ENCODE data around the gene DLL3.

- TF ChIP-seq, protein P1, sequence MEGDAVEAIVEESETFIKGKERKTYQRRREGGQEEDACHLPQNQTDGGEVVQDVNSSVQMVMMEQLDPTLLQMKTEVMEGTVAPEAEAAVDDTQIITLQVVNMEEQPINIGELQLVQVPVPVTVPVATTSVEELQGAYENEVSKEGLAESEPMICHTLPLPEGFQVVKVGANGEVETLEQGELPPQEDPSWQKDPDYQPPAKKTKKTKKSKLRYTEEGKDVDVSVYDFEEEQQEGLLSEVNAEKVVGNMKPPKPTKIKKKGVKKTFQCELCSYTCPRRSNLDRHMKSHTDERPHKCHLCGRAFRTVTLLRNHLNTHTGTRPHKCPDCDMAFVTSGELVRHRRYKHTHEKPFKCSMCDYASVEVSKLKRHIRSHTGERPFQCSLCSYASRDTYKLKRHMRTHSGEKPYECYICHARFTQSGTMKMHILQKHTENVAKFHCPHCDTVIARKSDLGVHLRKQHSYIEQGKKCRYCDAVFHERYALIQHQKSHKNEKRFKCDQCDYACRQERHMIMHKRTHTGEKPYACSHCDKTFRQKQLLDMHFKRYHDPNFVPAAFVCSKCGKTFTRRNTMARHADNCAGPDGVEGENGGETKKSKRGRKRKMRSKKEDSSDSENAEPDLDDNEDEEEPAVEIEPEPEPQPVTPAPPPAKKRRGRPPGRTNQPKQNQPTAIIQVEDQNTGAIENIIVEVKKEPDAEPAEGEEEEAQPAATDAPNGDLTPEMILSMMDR (conservative IDR thresholded peaks at IDR 0.05; ENCODE audit: low read depth in 2 of 2): no peak
- TF ChIP-seq ZNF462 (CRISPR knock-in tag; IDR thresholded peaks at IDR 0.05): no peak
- TF ChIP-seq, protein P2, sequence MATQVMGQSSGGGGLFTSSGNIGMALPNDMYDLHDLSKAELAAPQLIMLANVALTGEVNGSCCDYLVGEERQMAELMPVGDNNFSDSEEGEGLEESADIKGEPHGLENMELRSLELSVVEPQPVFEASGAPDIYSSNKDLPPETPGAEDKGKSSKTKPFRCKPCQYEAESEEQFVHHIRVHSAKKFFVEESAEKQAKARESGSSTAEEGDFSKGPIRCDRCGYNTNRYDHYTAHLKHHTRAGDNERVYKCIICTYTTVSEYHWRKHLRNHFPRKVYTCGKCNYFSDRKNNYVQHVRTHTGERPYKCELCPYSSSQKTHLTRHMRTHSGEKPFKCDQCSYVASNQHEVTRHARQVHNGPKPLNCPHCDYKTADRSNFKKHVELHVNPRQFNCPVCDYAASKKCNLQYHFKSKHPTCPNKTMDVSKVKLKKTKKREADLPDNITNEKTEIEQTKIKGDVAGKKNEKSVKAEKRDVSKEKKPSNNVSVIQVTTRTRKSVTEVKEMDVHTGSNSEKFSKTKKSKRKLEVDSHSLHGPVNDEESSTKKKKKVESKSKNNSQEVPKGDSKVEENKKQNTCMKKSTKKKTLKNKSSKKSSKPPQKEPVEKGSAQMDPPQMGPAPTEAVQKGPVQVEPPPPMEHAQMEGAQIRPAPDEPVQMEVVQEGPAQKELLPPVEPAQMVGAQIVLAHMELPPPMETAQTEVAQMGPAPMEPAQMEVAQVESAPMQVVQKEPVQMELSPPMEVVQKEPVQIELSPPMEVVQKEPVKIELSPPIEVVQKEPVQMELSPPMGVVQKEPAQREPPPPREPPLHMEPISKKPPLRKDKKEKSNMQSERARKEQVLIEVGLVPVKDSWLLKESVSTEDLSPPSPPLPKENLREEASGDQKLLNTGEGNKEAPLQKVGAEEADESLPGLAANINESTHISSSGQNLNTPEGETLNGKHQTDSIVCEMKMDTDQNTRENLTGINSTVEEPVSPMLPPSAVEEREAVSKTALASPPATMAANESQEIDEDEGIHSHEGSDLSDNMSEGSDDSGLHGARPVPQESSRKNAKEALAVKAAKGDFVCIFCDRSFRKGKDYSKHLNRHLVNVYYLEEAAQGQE (IDR thresholded peaks at IDR 0.05; ENCODE audit: unreplicated experiment): no peak
- TF ChIP-seq POLR2AphosphoS5 (IDR thresholded peaks at IDR 0.05; ENCODE audit: low read depth): no peak
- no peak for TF ChIP-seq EZH2 (IDR thresholded peaks at IDR 0.05; ENCODE audit: low read depth, unreplicated experiment)
- TF ChIP-seq JUNB (IDR thresholded peaks at IDR 0.05; ENCODE audit: unreplicated experiment): no peak
- TF ChIP-seq EZH2phosphoT487 (IDR thresholded peaks at IDR 0.05; ENCODE audit: unreplicated experiment): no peak
Measured at GRCh38 chr19:39543477-39543857, 44.7 kb downstream of the DLL3 start.
